Left cardiac atrium (tissue), 4 donors: ENCODE results near the gene DYSF. TPM values are rescaled to one million over a fixed set of nuclear protein-coding genes. Genes with fewer than 3 reads are reported as not detected.

Source experiments
- ATAC-seq, 2 donors: fragments of 200-7000 bp; cut with Tn5 transposase; one replicate each; pipeline ENCODE4 v1.9.1; 2020; ENCODE audit warnings: mild to moderate bottlenecking in 2 of 2, moderate library complexity in 2 of 2
- DNase-seq: peaks from one replicate; pipeline ENCODE4 v3.0.0-alpha.2; 2020
- intact Hi-C, 2 donors: fragments of 100-400 bp; cut with DNase I; formaldehyde crosslinking; loops; one replicate each; pipeline versions ENCODE4 v1.14.1 to v1.15.1; 2022 to 2023
- total RNA-seq, 2 donors: library from RNA; stranded (reverse); fragmentation: NEBNext Ultra II Directional; extraction: Animal tissue kit (Norgen Biotek cat#: 25700); gene quantifications; one replicate each; pipeline ENCODE4 v1.2.1, GENCODE V29; 2021
- donor health status: DM: no; HTN: yes; CAD: no.
- donor health status: DM: no; HTN: yes; CAD: no; lungs with severe emphysema.
- donor health status: DM: yes; HTN: yes; CAD: no.
- donor health status: Dilated cardiomyopathy.

DYSF gene
- total RNA-seq, 2 donors from 2014 or later, result 36.8 to 45.8 TPM

DNA sequence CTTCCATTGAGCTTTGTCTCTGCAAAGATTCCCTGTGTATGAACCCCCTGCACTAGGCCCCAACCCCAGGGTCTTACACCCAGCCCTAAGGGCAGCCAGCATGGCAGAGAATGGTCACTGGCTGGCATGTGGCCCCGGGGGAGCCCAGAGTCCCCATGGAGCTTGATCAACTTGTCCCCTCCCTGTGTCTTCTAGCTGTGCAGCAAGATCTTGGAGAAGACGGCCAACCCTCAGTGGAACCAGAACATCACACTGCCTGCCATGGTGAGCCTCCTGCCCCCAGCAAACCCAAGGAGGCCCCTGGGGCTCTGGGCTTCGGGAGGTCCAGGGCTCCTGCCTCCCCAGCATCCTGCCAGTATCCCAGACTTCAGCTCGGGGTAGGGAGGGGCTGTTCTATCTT is 81.5 kb downstream of the DYSF start:
- DNase-seq (no peak), ATAC-seq (no peak)
- intact Hi-C loops, result no loop called here

DNA sequence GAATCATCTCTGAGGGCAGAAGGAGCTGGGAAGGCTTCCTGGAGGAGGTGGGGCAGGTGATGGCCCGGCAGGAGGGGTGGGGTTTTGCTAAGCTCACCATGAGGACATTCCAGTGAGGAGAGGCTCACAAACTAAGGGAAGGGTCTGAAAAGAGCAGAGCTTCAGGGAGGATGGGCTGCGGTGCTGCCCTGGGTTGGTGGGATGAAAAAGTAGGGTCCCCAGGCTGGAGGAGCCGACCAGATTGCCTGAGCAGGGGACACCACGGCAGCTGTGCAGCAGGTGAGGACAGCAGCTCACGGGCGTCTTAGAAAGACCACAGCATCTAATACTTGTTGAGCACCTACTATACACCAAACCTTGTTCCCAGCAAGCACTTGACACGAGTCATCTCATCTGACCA is 82.2 kb downstream of the DYSF start:
- no peak for DNase-seq
- ATAC-seq, result no peak
- intact Hi-C loops, result no loop called here

DNA sequence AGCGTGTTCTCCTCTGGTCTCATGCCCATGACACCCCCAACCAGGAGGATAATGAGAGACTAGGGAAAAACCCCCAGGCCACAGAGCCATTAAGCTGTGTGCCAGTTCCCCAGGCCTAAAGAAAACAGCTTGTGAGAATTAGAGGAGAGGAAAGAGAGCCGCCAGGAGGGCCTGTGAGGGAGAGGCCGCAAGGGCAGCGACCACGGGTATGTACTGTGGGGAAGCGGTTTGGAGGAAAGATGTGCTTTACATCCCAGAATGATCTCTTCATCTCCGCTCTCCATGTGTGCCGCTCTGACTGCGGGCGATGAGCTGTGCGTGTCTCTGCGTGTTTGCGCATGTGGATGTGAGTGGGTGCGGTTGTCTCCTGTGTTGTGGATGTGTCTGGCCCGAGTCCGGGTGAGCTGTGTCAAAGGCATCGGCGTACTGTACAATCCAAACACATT is 82.9 kb downstream of the DYSF start:
- DNase-seq (no peak), ATAC-seq (no peak)
- intact Hi-C loops, result no loop called here

DNA sequence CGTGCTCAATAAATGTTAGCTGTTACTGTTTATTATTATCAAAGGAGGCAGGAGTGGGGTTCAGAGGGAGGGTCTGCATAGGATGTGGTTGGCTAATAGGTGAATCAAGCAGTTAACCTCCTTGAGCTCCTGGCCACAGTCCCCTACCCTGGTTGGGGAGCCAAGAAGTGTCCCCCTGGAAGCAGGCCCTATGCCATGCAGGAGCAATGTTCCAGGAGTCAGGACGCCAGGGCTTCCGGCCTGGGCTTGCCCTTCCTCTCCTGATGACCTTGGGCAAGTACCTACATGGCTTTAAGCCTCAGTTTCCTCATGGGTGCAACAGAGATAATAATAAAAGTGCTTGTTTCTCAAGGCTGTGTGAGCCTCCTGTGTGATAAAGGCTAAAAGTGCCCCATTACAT is 84.9 kb downstream of the DYSF start:
- no peak for ATAC-seq
- intact Hi-C loops, result no loop called here
- DNase-seq, result no peak

DNA sequence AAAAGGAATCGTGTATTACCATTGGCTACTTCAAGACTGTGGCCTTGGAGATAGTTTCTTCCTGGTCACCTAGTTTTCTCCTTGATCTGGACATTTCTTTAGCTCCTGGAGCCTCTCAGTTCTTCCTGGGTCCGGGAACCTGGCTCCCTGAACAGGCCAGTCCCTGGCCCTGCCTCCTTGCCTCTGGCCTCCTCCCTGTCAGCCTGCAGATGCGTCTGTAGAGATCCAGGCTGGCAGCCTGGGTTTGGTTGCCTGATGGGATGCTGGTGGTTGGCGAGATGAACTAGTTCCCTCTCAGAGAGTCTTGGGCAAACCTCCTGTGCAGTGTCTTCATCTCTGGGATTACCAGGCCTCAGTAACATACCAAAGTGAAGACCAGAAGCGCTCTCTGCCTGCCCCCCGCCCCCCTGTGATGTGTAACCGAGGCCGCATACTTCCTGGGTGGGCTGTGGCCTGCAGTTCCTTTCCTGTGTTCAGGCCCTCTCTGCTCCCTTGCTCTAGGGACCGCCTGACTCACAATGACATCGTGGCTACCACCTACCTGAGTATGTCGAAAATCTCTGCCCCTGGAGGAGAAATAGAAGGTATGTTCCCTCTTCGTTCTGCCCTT is 85.4 kb downstream of the DYSF start:
- DNase-seq (no peak), ATAC-seq (no peak)
- intact Hi-C loops, result no loop called here

DNA sequence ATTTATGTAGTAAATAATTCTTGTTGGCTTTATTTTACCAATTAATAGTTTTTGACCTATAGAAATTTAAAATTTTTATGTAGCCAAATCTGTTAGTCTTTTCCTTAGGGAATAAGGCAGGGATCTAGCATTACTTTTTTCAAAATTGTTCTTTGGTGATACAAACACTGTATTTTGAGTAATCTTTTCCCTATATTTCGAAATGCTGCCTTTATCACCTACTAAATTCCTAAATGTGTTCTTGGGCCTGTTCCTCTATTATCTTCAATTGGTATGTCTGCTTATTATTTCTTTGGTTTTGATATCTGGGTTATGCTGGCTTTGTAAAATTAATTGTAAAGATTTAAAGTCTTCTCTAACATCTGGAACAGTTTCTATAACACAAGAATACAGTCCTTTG is 87.5 kb downstream of the DYSF start:
- ATAC-seq (no peak), DNase-seq (no peak)
- intact Hi-C loops, result loop anchor here in 1 of 2 donors (10.0 kb wide), 1 partner anchor 1034 kb away; no protein-coding TSS in a partner anchor

DNA sequence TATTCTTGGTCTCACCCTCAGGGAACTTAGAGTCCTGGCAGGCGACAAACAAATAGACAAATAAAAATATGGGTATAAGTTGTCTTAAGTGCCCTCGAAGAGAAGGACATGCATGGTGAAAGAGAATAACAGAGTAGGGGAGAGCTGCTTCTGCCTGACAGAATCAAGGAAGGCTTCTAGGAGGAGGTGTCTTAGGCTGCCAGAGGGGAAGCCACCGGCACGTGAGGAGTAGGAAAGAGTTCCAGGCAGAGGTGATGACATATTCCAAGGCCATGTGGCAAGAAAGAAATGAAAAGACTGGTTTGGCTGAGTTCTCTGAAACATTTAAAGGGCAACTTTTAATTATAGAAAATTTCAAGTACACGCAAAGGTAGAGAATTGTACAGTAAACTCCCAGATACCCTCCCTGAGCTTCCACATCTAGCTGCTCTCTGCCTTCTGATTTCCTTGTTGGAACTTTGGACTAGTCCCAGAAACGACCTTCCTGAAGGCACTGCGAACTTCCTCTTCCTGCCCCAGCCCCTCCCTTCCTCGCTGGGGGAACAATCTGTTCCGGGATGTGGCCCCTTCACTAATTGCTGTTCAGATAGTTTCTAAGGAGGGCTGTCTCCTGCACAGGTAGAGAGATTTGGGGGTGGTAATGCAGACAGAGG is 91.7 kb downstream of the DYSF start:
- ATAC-seq (peak in 1 of 2 donors; percentile 52), DNase-seq (peak; percentile 45)
- intact Hi-C loops, result loop anchor here in 1 of 2 donors (5.0 to 10.0 kb wide), 4 partner anchors 252 to 1197 kb away; no protein-coding TSS in a partner anchor

DNA sequence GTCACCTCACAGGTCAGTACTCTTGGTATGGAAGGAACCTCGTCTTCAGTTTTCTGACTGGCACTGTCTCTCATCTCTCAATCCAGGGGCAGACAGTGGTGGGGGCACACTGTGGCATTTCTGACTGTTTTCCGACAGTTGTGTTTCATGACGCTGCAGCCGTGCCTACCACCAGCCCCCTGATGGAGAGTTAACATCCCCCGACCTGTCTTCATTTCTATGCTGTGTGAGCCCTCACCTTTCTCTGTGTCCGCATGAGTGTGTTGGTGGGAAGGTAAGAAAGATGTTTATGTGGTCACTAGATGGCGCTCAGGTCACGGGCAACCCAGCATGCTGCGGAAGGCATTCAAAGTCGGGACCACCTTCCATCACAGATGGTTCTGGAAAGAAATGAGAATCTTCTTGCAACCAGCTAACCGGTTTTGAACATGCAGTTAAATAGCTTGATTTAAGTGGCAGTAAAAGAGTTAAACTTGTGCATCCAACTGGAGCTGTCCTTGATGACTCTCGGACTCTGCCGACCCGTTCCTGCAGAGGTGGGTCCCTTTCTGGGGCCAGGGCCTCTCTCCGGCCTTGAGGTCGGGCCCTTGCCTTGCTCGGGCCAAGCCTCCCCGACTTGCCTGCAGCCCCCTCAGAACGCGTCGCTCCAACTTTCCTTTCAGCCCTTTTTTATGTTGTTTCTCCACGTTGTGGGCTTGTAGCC is 92.4 kb downstream of the DYSF start:
- intact Hi-C loops, result loop anchor here in 1 of 2 donors (5.0 to 10.0 kb wide), 4 partner anchors 252 to 1197 kb away; no protein-coding TSS in a partner anchor
- ATAC-seq (peak; percentile 68 to 80), DNase-seq (peak; percentile 56)

DNA sequence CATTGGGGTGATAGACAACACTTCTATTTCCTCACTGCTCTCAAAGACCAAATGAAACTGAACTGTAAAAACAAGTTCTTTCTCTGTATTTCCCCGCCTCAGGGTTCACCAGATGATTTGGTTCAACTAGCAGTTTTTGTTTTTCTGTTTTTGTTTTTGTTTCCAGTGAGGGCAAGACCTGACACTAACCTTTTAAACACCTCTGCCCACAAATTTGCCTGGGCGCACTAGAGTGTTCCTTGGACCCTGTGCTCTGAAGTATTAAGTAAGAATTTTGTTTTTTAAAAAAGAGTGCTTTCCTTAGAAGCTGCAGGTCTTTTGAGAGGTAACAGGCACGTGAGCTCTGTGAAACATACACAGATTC is 92.9 kb downstream of the DYSF start:
- no peak for DNase-seq
- ATAC-seq, result no peak
- intact Hi-C loops, result loop anchor here in 1 of 2 donors (5.0 to 10.0 kb wide), 4 partner anchors 251 to 1196 kb away; no protein-coding TSS in a partner anchor

DNA sequence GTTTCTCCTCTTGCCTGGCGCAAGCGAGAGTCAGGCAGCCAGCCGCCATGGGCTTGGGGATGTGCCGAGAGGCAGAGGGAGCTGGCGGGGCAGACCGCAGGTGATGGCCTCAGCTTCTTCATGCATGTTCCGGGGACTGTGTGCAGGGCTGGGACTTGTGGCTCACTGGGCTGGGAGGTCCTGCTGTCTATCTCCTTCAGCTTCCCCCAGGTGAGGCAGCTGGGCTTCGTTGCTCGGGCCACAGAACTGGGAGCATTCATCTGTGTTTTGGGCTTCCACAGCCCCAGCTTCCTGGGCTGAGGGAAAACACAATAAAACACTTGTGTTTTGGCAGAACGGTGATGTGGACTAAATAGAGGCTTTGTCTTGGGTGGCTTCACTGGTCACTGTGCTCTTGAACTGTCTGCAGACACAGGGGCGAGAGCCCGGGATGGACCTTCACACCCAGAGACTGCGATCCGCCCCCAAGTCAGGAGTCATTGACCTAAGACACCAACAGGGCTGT is 93.5 kb downstream of the DYSF start:
- ATAC-seq, result no peak
- DNase-seq, result no peak
- intact Hi-C loops, result loop anchor here in 1 of 2 donors (5.0 to 10.0 kb wide), 4 partner anchors 250 to 1195 kb away; no protein-coding TSS in a partner anchor

DNA sequence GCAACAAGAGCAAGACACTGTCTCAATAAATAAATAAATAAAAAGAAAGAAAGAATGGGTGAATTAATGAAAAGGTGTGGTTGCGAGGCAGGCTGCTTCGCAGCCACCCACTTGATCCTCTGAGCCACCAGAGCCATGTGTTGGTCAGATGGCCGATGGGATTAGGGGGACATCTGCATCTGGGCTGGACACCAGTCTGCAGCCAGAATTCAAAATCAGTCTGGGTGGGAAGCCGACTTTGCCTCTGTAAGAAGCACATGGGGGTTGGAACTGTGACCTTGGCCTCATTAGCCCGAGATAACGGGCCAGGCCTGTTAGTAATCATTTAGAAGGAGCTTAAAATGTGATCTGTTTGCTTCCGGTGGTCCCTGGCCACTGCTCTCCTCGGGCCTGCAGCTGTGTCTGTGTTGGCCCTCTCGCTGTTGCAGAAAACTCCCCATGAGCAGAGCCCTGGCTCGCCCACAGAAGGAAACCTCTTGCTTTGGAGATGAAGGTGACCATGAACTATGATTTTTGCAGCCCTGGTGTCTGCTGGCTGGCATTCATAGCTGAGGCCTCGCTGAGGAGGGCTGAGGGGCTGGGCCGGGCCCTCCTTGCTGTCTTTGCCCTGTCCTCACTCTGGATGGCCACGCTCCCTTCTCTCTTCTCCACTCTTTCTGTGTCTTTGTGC is 94.4 kb downstream of the DYSF start:
- intact Hi-C loops, result loop anchor here in 1 of 2 donors (2.0 to 10.0 kb wide), 5 partner anchors 250 to 1195 kb away; no protein-coding TSS in a partner anchor
- peak; percentile 8 for DNase-seq
- ATAC-seq, result no peak

DNA sequence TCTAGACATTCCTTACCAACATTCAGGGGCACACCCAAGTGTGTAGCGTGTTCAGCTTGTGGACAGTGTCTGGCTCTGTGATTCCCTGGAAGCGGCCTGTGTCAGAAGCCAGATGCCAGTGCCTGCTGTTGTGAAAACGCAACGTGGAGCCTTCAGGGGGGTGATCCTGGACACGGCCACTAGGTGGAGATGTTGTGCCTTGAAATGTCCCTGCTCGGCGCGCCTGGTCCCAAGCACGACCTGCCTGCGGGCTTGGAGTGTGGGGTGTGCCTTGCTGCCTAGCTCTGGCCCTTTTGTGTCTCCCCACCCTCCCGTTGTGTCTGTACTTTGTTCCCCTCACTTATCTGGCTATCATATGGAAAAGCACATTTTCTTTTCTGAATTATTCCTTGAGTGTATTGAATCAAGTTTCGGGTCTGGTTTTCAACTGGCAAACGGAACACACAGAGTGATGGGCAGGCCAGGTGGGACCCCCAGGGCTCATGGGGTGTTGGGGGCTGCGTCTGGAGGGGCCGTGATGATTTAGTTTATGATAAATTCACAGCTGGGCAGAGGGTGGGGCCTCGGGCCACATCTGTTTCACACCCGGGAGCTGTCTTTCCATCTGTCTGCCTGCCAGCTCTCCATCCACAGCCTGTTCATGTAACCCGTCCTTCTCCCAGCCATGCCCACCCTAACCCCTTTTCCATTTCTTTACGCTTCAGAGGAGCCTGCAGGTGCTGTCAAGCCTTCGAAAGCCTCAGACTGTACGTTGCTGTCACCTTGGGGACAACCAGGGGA is 95.5 kb downstream of the DYSF start:
- DNase-seq (peak; percentile 79), ATAC-seq (peak; percentile 52 to 67)
- intact Hi-C loops, result loop anchor here in 1 of 2 donors (2.0 to 10.0 kb wide), 5 partner anchors 248 to 1193 kb away; no protein-coding TSS in a partner anchor

DNA sequence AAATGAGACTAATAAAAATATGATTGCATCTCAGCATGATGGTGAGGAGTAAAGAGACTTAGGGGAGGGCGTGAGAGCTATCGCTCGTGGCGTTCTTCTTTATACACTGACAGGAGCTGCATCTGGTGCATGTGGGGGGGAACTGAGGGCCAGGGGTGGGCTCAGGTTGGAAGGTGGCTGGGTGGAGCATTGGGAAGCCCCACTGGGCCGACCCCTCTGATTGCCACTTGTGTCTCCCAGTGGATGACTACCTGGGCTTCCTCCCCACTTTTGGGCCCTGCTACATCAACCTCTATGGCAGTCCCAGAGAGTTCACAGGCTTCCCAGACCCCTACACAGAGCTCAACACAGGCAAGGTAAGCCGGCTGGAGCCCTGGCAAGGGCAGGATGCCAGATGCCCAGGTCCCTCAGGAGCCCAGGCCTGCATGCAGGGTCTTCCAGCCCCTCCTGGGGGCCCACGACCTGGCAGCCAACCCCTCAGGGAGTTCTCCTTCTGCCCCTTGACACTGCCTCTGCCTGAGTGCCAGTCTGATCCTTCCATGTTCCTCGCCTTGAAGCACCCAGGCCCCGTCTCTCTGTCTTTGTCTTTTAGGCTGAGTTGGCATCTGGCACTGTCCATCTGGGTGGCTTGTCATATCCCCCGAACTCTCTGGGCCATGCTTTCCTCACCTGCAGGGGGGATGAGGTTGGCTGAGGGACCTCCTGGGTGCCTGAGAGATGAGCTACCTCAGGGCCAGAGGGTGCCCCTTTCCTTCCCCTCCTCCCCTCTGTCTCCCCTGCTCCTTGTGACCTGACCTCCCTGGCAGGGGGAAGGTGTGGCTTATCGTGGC is 97.7 kb downstream of the DYSF start:
- DNase-seq (no peak), ATAC-seq (no peak)
- intact Hi-C loops, result no loop called here

DNA sequence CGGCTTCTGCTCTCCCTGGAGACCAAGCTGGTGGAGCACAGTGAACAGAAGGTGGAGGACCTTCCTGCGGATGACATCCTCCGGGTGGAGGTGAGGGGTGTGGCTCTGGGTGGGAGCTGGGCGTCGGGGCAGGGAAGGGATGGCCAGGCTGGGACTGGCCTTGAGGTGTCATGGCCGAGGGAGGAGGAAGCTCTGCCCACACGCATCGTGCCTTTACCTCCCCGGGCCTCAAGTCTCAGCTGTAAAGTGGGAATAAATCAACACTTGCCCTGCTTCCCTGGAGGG is 98.2 kb downstream of the DYSF start:
- intact Hi-C loops, result no loop called here
- DNase-seq (peak; percentile 10), ATAC-seq (no peak)

DNA sequence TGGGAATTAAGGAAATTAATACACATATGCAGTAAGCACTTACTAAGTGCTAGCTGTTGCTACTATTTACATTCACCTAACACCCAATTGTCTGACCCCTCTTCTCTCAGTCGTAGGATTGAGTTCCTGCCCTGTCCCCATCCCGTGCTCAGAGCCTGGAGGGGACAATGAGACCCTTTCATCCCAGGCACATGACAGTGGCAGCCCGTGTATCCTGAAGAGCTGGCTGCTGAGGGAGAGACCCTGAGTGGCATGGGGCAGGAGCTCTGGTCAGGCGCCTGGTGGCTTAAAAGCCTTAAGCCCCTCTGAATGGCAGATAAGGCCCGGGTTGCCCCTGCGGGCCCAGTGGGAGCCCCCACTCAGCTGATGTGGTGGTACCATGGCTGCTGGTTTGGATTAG is 99.0 kb downstream of the DYSF start:
- DNase-seq (no peak), ATAC-seq (no peak)
- intact Hi-C loops, result no loop called here

DNA sequence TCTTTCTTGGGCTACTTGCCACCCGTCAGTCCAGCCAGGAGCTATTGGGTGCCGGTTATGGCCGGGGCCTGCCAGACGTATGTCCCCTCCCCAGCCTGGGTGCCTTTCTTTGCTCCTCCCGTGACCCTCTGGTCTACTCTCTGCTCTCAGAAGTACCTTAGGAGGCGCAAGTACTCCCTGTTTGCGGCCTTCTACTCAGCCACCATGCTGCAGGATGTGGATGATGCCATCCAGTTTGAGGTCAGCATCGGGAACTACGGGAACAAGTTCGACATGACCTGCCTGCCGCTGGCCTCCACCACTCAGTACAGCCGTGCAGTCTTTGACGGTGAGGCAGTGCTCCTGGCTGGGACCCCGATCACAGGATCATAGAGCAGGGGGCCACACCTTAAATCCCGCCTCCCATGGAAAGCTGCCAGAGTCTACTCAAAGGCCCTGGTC is 99.5 kb downstream of the DYSF start:
- ATAC-seq (no peak), DNase-seq (peak; percentile 68)
- intact Hi-C loops, result no loop called here

DNA sequence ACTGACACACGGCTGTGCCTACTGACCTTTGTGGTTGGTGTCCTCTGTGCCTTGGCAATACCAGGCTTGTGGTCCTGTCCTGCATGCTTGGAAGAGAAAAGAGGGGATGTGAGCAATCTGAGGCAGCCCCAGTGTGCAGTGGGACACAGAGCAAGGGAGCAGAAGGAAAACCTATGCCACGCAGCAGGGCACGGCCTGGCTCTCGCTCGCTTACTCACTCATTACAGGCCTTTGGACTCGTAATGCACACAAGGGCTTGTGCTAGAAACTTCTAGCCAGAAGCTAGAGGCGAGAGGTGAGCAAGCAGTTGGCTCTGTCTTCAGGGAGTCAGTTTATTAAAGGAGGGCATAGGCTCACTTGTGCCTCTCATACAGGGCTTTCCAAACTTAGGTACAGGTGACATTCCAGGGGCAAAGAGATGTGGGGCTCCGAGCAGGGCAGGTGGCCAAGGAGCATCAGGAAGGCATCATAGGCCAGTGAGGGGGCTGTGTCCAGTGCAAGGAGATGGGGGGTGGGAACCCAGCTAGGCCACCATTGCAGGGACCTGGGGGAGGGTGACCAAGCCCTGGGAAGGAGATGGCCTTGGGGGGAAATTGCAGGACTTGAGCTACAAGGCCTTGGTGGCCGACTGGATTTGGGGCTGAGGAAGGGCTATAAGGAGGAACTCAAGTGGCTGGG is 100.8 kb downstream of the DYSF start:
- intact Hi-C loops, result no loop called here
- no peak for ATAC-seq
- peak; percentile 10 for DNase-seq
